CD4-positive, alpha-beta T cell treated with Interleukin-4 for 4 hours (primary cell): ENCODE measurements around the gene APOA1.
"Not testable (repeated sequence)": the region's sequence is repeated elsewhere in the genome, so short reads cannot be mapped to it uniquely, and the experiment has no call there.

Experiments
- DNase-seq: peaks from one replicate; pipeline ENCODE4 v3.0.0-alpha.2; 2020

The APOA1 gene

GRCh38 chr11:116811194-116811593, 26.2 kb downstream of the APOA1 start:
- no peak for DNase-seq

DNA sequence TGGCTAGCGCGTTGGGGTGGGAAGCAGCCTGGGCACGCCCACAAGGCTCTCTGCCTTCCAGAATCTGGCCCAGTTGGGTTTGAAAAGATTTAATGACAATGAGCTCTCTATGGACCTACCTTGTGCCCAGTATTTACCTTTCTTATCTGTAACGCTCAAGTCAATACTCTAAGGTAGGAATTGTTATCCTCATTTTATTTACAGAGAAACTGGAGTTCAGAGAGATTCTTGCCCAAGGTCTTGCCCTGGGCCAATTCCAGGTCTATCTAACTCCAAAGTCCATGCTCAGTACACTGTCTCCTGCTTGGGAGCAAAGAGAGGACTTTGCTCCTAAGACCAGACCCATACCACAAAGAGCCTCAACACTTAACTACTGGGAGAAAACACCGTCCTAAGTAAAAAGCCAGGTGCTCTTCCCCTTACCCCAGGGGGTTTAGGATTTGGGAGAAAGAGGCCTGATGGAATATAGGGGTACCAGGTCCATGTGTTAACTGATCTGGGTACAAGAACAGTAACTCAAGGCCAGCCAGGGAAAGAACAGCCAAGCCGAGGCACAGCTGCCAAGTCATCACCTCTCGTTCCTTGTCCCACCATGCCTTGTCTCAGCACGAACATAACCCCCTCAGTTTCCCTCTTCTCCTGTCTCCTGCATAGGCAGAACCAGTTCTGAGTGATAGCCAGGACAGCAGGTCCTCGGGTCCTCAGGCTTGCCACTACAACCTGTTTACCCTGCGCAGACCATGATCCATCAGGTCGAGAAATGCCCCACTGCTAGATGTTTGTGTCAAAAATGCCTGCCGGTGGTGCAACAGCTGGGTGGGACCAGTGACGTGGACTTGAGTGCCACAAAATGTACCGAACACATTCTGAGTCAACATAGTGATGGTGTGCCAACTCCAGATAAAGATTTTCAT, 28.9 kb downstream of the APOA1 start:
- DNase-seq = no peak

GRCh38 chr11:116807601-116808261, 29.7 kb downstream of the APOA1 start:
- no peak for DNase-seq

DNA sequence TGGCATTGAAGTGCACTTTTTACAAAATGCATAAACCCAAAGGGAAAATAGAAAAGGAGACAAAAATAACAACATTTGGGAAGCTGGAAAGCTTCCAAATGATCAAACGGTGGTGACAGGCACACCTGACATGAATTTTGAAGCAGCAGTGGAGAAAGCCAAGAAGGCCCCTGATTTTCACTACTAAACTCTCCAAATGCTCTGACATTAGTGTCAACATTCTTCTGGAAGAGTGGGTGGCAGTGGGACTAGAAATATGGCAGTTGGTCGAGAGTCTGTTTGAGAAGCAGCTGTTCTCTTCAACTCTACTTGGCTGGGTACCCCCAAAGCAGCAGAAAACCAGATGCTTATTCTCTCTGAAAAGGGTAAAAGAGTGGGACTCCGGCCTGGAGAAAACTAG, 33.4 kb downstream of the APOA1 start:
- DNase-seq = no peak

DNA sequence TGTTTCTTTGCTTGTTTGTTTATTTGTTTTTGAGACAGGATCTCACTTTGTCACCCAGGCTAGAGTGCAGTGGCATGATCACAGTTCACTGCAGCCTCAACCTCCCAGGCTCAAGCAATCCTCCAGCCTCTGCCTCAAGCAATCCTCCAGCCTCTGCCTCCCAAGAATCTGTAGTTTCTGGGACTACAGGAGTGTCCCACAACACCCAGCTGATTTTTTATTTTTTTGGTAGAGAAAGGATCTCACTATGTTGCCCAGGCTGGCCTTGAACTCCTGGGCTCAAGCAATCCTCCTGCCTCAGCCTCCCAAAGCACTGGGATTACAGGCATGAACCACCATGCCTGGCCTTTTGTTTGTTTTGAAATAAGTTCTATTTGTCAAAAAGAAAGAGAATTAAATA, 35.8 kb downstream of the APOA1 start:
- not testable (repeated sequence) for DNase-seq

- no peak for DNase-seq
Measured at GRCh38 chr11:116800610-116801009, 36.8 kb downstream of the APOA1 start.

GRCh38 chr11:116798368-116798767, 39.1 kb downstream of the APOA1 start:
- no peak for DNase-seq

GRCh38 chr11:116797816-116798215, 39.6 kb downstream of the APOA1 start:
- no peak for DNase-seq

- no peak for DNase-seq
Measured at GRCh38 chr11:116796548-116796947, 40.9 kb downstream of the APOA1 start.

DNA sequence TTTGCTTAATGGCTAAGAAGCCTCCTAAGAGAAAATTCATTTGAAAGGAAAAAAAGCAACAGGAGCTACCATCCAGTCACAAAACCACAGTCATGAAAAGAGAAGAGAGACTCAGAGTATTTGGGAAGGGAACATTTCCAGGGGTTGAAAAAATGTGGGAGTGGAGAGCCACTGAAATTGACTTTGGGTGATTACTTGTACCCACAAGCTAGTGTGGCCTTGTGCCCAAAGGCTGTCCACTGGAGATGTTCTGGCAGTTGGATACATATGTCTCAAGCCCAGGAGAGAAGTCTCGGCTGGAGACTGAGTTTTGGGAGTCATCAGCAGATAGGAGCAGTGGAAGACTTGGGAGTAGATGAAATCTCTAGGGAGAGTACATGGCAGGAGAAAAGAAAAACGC, 42.6 kb downstream of the APOA1 start:
- no peak for DNase-seq

GRCh38 chr11:116793772-116794097, 43.7 kb downstream of the APOA1 start:
- no peak for DNase-seq

GRCh38 chr11:116792869-116793771, 44.3 kb downstream of the APOA1 start:
- no peak for DNase-seq

- no peak for DNase-seq
Measured at GRCh38 chr11:116792144-116792868, 45.1 kb downstream of the APOA1 start.

DNA sequence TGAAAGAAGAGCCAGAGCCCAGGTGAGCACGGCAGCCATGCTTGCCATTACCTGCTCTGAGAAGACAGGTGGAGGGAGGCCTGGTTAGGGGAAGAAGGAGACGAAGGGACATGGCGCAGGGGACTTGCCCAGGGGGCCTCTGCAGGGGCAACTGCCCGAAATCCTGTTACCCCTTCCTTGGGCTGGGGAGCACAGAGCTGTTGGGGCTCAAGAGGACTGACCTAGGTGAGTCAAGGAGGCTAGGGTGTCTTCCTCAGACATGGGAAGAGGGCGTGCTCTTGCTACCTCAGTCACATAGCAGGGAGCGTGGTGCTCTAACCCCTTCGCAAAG, 45.6 kb downstream of the APOA1 start, which contains the start of gene APOA5:
Gene APOA5 (minus strand): TSS at position 67 of the 331 bp plus-strand sequence. CDS start 19 bp downstream, at position 48.
- DNase-seq = no peak

DNA sequence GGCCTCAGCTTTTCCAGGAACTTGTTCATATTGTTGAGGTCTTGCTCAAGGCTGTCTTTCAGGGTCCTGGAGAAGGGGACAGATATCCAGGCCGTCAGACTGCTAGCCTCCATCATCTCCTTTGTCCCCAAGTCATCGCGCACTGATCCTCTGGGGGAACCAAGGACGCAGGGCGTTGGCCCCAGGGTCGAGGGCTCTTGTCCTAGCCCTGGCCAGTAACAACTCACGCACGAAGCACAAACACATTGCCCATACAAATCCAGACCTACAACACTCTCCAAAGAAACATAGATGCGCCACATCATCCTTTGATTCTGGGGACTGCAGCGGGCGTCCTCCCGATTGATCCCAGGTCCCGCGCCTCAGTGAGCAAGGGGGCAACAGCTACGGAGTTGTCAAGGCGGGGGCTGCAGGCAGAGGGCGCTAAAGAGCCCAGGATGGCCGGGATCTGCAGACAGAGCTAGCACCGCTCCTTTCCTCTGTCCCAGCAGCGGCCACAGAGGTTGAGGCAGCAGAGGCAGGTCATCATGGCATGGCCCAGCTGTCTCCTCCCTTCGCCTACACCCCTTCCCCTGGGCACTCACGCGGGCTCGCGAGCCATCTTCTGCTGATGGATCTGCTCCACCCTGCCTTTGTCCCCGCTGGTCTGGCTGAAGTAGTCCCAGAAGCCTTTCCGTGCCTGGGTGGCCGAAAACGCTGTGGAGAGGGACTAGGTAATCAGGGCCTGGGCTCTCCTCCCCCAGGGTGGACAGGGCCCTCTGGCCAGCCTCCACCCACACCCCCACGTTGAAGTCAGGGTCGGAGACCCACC, 46.2 kb downstream of the APOA1 start:
- peak; percentile 57 for DNase-seq

DNA sequence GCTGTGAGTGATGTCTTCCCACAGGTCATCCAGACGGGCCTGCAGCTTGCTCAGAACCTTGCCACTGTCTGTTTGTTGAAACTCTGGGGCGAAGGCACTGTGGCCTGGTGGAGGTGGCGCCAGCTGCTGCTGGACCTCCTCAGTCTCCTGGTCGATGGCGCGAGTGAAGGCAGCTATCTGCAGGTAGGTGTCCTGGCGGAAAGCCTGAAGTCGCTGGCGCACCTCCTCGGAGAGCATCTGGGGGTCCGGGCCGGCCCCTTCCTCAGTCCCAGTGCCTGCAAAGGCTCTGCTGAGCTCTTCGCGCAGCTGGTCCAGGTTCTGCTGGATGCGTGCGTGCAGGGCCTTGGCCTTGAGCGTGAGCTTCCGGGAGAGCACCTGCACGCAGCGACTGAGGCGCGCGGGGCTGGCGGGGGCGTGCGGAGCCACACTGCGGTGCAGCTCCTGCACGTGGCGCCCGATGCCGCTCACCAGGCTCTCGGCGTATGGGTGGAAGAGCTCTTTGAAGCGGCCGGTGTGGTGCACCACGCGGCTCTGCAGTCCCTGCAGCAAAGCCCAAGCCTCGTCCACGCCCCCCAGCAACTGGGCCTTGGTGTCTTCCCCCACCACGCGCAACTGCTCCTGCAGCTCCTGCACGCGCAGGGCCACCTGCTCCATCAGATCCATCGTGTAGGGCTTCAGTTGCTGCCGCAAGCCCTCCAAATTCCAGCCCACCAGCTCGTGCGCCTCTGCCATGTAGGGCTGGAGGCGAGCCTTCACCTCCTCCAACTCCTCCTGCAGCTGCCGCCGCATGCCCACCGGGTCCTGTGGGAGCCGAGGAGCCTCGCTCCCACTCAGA, 47.0 kb downstream of the APOA1 start:
- DNase-seq = no peak

GRCh38 chr11:116788975-116789374, 48.4 kb downstream of the APOA1 start:
- DNase-seq = no peak

GRCh38 chr11:116788534-116788933, 48.9 kb downstream of the APOA1 start:
- no peak for DNase-seq

DNA sequence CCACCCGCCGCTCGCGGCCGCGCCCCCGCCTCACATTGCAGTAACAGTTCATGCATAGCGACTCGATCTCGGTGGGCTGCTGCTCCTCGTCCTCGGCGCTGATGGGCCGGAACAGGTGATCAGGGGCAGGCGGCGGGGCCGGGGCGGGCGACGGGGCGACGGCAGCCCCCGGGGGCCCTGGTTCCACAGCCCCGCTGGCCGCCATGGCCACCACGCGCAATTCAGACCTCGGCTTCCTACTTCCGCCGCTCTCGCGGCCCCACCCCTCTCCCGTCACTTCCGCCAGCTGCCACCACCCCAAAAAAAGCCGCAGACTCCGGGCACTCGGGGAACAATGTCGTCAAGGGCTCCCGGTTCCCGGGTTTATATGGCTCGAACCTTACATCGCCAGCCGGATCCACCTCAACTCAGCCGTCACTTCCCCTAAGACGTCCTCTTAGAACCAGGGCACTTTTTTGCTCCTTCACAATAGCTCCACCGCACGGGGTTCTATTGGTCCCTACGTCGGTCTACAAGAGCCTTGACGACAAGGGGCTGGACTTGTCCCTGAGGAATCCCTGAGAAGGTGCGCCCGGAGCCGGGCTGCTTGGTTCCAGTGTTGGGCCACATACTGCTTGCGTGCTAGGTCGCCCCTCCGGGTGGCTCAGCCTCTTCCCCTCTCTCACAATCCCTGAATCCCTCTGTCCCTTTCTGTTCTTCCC, 49.5 kb downstream of the APOA1 start, which contains the start of gene ZPR1:
Gene ZPR1 (minus strand): TSS at position 238 of the 701 bp plus-strand sequence. CDS start 33 bp downstream, at position 205.
- DNase-seq = peak; percentile 82

DNA sequence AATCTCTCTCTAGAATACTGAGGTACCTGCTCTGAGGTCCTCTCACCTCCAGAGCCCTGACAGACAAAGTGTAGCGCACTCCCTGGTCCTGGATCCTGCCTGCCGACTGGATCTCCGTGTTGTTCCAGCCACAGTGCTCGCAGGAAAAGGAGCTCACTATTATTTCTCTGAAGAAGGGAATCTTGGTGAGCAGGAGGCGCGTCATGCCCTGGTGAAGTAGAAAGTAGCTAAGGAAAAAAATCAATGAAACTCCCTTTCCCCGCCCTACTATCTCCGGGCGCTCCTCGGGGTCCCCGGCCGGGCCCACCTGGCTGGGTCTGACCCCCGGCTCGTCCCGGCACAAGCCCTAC, 50.0 kb downstream of the APOA1 start:
- DNase-seq = no peak
